Ovary (tissue), 9 donors: ENCODE results near the gene ADAM17. TPM values are rescaled to one million over a fixed set of nuclear protein-coding genes. Genes with fewer than 3 reads are reported as not detected.

Experiments
- DNase-seq, 5 donors: peaks; one replicate each; pipeline ENCODE4 v3.0.0-alpha.2; 2019 to 2020
- H3K27ac ChIP-seq, 2 donors: fragments of 200-600 bp; one replicate each; pipeline versions ENCODE4 v1.5.1 to v1.8.0; 2019 to 2022
- H3K27me3 ChIP-seq: fragments of 200-600 bp; one replicate; pipeline ENCODE4 v1.8.0; 2022
- H3K36me3 ChIP-seq: fragments of 200-600 bp; sonication (generic); one replicate; pipeline ENCODE4 v1.5.1; 2019
- H3K4me1 ChIP-seq: one replicate; pipeline ENCODE4 v1.8.1; 2013; ENCODE audit warnings: mild to moderate bottlenecking, moderate library complexity; ENCODE audit not compliant: insufficient read depth
- H3K4me3 ChIP-seq: fragments of 200-600 bp; sonication (generic); one replicate; pipeline ENCODE4 v1.5.1; 2017
- H3K9me3 ChIP-seq, 2 donors: fragments of 200-600 bp in 1 of 2; sonication (generic) in 1 of 2; one replicate each; pipeline versions ENCODE4 v1.5.1 to v1.8.1; 2013 to 2019; ENCODE audit warnings: mild to moderate bottlenecking in 1 of 2, moderate library complexity in 1 of 2
- CTCF ChIP-seq, 3 donors: fragments of 450-650 bp in 2 of 3; fragments of 200-600 bp in 1 of 3; IDR thresholded peaks; one replicate each; pipeline versions ENCODE4 v1.5.1 to v1.8.0; 2016 to 2022; ENCODE audit warnings: antibody characterized with exemption in 3 of 3, mild to moderate bottlenecking in 1 of 3
- EP300 ChIP-seq: sonication (generic); formaldehyde crosslinking; IDR thresholded peaks from one replicate; pipeline ENCODE4 v1.6.1; 2017; ENCODE audit warnings: antibody characterized with exemption
- POLR2A ChIP-seq: fragments of 450-650 bp; IDR thresholded peaks from one replicate; pipeline ENCODE4 v1.6.1; 2017; ENCODE audit warnings: antibody characterized with exemption, mild to moderate bottlenecking, moderate library complexity
- WGBS, 3 donors: extraction: QIAGEN DNeasy Blood & Tissue Kit in 1 of 3; methylation state at CpG; one replicate each; pipeline versions ENCODE4 v1.1.5 to v1.1.7; 2013 to 2017; 5-methylcytosine and 5-hydroxymethylcytosine counted together
- intact Hi-C, 4 donors: fragments of 100-400 bp; cut with DNase I; formaldehyde crosslinking; loops; one replicate each; pipeline versions ENCODE4 v1.11.0 to v1.15.1; 2022 to 2023
- polyA plus RNA-seq, 2 donors: library from polyadenylated mRNA; stranded (reverse); fragments of 200-250 nt in 1 of 2; fragments of 350-450 nt in 1 of 2; fragmentation: Illumina TruSeq in 1 of 2; extraction: RNeasy Lipid Tissue Mini Kit (QIAGEN cat#74804) in 1 of 2; gene quantifications; one replicate each; pipeline ENCODE4 v1.2.3, GENCODE V29; 2013 to 2014
- total RNA-seq, 7 donors: library from RNA; depleted of rRNA in 2 of 7; stranded (reverse); fragments of >200 nt in 2 of 7; fragmentation: NEBNext Ultra II Directional in 3 of 7; extraction: Animal tissue kit (Norgen Biotek cat#: 25700) in 3 of 7; gene quantifications; one replicate each; pipeline versions ENCODE4 v1.1.0 to v1.2.4, GENCODE V29; 2016 to 2023
- donor health status: DM: no; HTN: no; CAD: no; lungs with moderate emphysema.
- donor health status: DM: no; HTN: no; CAD: no.
- donor health status: Bipolar disorder and iron deficiency.
- donor health status: DM: yes; HTN: yes; CAD: no.
- donor health status: DM: no; HTN: no; CAD: no.
- donor health status: DM: yes; HTN: yes; CAD: no.

Gene ADAM17
- total and polyA plus RNA-seq, 9 donors, result 10.2 to 46.6 (median 27.8) TPM

- Histone ChIP-seq H3K4me3 (no peak overlapping the region), H3K27me3 (no peaks in the 10 kb centered on the region), H3K9me3 (no peaks in the 10 kb centered on the region), H3K4me1 (peaks cover 2% of the 10 kb centered on the region), H3K36me3 (no peaks in the 10 kb centered on the region), H3K27ac (no peak overlapping the region)
- no peak for TF ChIP-seq EP300
- no peak for TF ChIP-seq POLR2A
- TF ChIP-seq CTCF (IDR thresholded peaks at IDR 0.05), result no peak
- 93 to 100% (median 100%) methylated on average over 1 of the region's 1 CpG for WGBS, 3 donors
- DNase-seq, result no peak
- intact Hi-C loops, result no loop called here
These were observed 66.8 kb downstream of the ADAM17 start for GRCh38 chr2:9488583-9489547.

GRCh38 chr2:9484533-9484932 lies 71.1 kb downstream of the ADAM17 start:
- H3K27me3 ChIP-seq, result no peaks in the 10 kb centered on the region
- 77 to 87% (median 78%) methylated on average over 5 of the region's 5 CpGs for WGBS, 3 donors
- no peak for DNase-seq
- no peaks in the 10 kb centered on the region for H3K9me3 ChIP-seq
- H3K4me3 ChIP-seq, result no peak overlapping the region
- intact Hi-C loops, result no loop called here
- H3K4me1 ChIP-seq, result peaks cover 2% of the 10 kb centered on the region
- no peak for TF ChIP-seq CTCF (IDR thresholded peaks at IDR 0.05)
- TF ChIP-seq EP300, result no peak
- H3K27ac ChIP-seq, result no peak overlapping the region
- no peaks in the 10 kb centered on the region for H3K36me3 ChIP-seq

- Histone ChIP-seq H3K4me3 (no peak overlapping the region), H3K27me3 (no peaks in the 10 kb centered on the region), H3K9me3 (no peaks in the 10 kb centered on the region), H3K4me1 (no peaks in the 10 kb centered on the region), H3K36me3 (no peaks in the 10 kb centered on the region), H3K27ac (no peak overlapping the region)
- TF ChIP-seq EP300, result no peak
- no peak for TF ChIP-seq CTCF (IDR thresholded peaks at IDR 0.05)
- TF ChIP-seq POLR2A, result no peak
- DNase-seq, result no peak
- intact Hi-C loops, result no loop called here
These were observed 72.5 kb downstream of the ADAM17 start for GRCh38 chr2:9483107-9483506.

GRCh38 chr2:9480157-9480556 lies 75.5 kb downstream of the ADAM17 start:
- 78 to 89% (median 83%) methylated on average over 4 of the region's 4 CpGs for WGBS, 3 donors
- no peak for DNase-seq

More at GRCh38 chr2:9480157-9480556, 75.5 kb downstream of the ADAM17 start:
- H3K4me3 ChIP-seq, result no peak overlapping the region
- no peak for TF ChIP-seq CTCF (IDR thresholded peaks at IDR 0.05)
- H3K9me3 ChIP-seq, result no peaks in the 10 kb centered on the region
- H3K4me1 ChIP-seq, result peaks cover 4% of the 10 kb centered on the region
- intact Hi-C loops, result no loop called here
- no peaks in the 10 kb centered on the region for H3K27me3 ChIP-seq
- H3K27ac ChIP-seq, result no peak overlapping the region
- H3K36me3 ChIP-seq, result no peaks in the 10 kb centered on the region
